GM12873 (cell line): ENCODE measurements around the gene DPM2.

Experiments used
- TF ChIP-seq, protein P1 (sequence below): IDR thresholded peaks from 2 replicates; pipeline ENCODE4 v1.5.1; 2012; ENCODE audit warnings: low read depth, mild to moderate bottlenecking, moderate library complexity, low read length, control low read depth; ENCODE audit not compliant: insufficient read depth; ENCODE audit errors: missing control alignments

DPM2 gene

DNA sequence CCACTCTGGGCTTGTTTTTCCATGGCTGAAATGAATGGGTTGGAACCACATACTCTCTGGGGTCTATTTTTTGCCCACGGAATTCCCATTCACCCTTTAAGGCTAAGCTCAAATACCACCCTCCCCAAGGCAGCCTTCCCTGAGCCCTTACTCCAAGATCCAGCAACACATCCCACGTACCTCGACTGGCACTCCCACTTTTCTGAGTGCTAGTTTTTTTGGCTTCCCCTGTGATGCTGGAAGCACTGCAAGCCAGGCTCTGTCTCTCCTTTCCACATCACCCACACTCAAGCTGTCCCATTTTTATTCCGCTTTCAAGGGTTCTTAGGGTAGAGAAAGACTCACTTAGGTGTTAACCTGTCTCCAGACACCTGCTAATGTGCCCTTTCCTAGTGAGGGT, 44.3 kb downstream of the DPM2 start:
- TF ChIP-seq, protein P1, sequence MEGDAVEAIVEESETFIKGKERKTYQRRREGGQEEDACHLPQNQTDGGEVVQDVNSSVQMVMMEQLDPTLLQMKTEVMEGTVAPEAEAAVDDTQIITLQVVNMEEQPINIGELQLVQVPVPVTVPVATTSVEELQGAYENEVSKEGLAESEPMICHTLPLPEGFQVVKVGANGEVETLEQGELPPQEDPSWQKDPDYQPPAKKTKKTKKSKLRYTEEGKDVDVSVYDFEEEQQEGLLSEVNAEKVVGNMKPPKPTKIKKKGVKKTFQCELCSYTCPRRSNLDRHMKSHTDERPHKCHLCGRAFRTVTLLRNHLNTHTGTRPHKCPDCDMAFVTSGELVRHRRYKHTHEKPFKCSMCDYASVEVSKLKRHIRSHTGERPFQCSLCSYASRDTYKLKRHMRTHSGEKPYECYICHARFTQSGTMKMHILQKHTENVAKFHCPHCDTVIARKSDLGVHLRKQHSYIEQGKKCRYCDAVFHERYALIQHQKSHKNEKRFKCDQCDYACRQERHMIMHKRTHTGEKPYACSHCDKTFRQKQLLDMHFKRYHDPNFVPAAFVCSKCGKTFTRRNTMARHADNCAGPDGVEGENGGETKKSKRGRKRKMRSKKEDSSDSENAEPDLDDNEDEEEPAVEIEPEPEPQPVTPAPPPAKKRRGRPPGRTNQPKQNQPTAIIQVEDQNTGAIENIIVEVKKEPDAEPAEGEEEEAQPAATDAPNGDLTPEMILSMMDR = no peak

DNA sequence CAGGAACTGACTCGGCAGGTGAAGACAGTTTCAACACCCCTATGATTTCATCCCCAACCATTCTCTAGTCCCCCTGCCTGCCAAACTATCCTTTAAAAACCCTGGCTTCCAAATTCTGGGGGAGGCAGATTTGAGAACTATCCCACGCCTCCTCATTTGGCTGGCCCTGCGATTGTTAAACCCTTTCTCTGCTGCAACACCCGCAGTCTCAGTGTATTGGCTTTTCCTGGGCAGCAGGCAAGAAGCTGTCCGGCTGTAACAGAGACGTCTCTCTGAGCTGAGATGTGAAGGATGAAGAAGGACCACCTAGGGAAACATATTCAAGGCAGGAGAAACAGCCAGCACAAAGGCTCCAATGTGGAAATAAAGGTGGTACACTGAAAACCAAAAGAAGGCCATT, 44.8 kb downstream of the DPM2 start:
- TF ChIP-seq, protein P1 = no peak

DNA sequence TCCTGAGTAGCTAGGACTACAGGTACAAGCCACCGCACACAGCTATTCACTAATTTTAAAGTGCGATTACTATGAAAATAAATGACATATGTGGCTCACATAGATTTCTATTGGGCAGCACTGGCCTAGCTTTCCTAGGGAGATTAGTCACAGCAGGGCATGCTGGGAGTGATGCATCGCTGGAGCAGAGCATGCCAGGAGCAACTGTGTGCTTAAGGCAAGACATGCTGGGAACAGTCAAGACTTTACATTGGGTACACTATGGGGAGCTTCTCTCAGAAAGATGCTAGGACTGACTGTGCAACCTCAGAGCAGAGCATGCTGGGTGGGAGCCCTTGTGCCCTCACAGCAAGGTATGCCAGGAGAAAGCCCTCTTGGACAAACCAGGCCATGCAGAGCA, 47.6 kb downstream of the DPM2 start:
- TF ChIP-seq, protein P1 = no peak

DNA sequence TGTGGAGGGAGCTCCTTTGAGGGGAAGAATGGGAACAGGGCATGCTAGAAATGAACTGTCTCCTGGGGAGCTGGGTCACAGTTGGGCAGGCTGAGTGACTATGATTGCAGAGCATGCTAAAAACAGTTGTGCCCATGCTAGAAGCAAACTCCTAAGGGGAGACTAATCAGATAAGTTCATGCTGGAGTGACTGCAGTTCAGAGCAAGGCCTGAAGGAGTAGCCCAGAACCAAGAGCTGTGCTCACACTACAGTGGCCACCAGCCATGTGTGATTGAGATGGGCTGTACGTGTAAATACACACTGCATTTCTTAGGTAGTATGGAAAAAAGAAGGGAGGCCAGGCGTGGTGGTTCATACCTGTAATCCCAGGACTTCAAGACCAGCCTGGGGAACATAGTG, 49.9 kb downstream of the DPM2 start:
- TF ChIP-seq, protein P1 = peak; percentile 45

DNA sequence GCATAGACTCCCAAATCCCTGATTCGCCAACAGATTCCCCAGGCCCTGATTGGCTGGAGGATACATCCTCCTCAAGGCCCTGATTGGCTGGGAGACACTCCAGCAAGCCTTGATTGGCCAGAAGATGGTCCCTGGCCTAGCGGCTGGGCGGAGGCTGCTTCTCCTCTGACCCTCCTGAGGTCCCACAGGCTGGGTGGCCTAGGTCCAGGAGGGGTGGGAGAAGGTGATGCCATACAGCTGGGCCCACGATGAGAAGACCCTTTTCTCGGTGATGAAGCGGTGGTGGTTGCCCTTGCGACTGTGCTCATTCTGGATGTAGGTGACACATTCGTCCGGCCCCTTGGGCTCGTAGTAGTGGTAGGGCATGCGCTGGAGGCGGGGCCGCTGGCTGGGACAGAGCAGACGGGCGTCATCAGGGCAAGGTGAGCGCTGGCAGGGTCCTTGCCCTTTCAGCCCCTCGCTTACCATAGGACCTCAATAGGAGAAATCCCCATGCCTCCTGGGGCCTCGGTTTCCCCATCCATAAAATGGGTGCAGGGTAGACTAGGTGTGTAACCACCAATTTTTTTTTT, 51.2 kb downstream of the DPM2 start:
- TF ChIP-seq, protein P1 = no peak

DNA sequence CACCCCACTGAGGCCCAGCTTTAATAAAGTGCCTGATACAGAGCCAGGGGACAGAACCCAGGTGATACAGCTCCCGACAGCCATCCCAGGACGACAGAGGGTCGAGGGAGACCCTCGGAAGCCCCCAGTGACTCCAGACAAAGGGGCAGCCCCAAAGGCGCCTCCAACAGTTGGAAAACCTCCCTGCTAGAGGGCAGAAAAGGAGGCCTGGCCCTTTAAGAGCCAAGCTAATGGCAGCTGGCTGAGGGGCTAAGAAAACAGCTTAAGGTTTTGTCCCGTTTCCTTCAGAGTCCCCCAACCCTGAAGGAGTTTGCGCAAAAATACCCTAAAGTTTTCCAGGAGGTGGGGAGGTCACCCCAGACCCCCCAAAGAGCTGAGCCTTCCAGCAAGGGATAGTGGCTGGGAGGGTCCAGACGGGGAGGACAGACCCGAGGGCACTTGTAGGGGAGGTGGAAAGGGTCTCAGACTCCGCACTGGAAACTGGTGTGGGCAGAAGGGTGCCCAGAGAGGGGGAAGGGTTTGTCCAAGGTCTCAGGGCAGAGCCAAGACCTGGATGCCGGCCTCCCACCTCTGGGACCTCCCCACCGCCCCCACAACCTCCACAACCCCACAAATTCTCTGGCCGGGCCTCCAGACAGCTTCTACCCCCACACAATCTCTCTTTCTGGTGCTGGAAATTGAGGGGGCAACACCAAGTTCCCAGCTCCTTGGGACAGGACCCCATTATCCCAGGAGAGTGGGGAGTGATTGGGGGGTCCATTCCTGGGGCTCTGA, 52.0 kb downstream of the DPM2 start:
- TF ChIP-seq, protein P1 = no peak
